Endodermal cell (in vitro differentiated cells): Measurements from ENCODE around the gene LTF. TPM values are rescaled to one million over a fixed set of nuclear protein-coding genes. Genes with fewer than 3 reads are reported as not detected.

Experiments
- DNase-seq: peaks from one replicate; pipeline ENCODE4 v3.0.0-alpha.2; 2017
- H3K27ac ChIP-seq: 2 replicates; pipeline ENCODE4 v1.5.1; 2013; ENCODE audit warnings: mild to moderate bottlenecking, low read depth, low read length, moderate library complexity
- H3K27me3 ChIP-seq: 2 replicates; pipeline ENCODE4 v1.6.1; 2013; ENCODE audit warnings: mild to moderate bottlenecking, low read length, moderate library complexity; ENCODE audit not compliant: insufficient read depth, control insufficient read depth, poor library complexity, severe bottlenecking
- H3K36me3 ChIP-seq: 2 replicates; pipeline ENCODE4 v1.7.0; 2013; ENCODE audit warnings: mild to moderate bottlenecking, low read length, moderate library complexity; ENCODE audit not compliant: control insufficient read depth, insufficient read depth
- H3K4me1 ChIP-seq: one replicate; pipeline ENCODE4 v1.7.0; 2013; ENCODE audit warnings: low read length; ENCODE audit not compliant: control insufficient read depth, insufficient read depth
- H3K4me3 ChIP-seq: 2 replicates; pipeline ENCODE4 v1.5.1; 2013; ENCODE audit warnings: mild to moderate bottlenecking, low read length, moderate library complexity
- H3K9ac ChIP-seq: 2 replicates; pipeline ENCODE4 v1.6.1; 2013; ENCODE audit warnings: mild to moderate bottlenecking, low read length, moderate library complexity; ENCODE audit not compliant: poor library complexity, severe bottlenecking; ENCODE audit errors: extremely low read depth
- H3K9me3 ChIP-seq: 2 replicates; pipeline ENCODE4 v1.6.1; 2013; ENCODE audit warnings: mild to moderate bottlenecking, low read length, moderate library complexity; ENCODE audit not compliant: control insufficient read depth
- H3K27ac Mint-ChIP-seq: 2 replicates; pipeline ENCODE4 v1.8.0; 2020; ENCODE audit warnings: mixed read lengths
- H3K27me3 Mint-ChIP-seq: 2 replicates; pipeline ENCODE4 v1.8.0; 2021; ENCODE audit warnings: mild to moderate bottlenecking, mixed read lengths; ENCODE audit not compliant: insufficient read depth
- H3K36me3 Mint-ChIP-seq: 2 replicates; pipeline ENCODE4 v1.8.0; 2020; ENCODE audit warnings: low read depth, mixed read lengths
- H3K4me1 Mint-ChIP-seq: 2 replicates; pipeline ENCODE4 v1.8.0; 2020; ENCODE audit warnings: mixed read lengths
- H3K4me3 Mint-ChIP-seq: 2 replicates; pipeline ENCODE4 v1.8.0; 2020; ENCODE audit warnings: mild to moderate bottlenecking, moderate library complexity, mixed read lengths
- H3K9me3 Mint-ChIP-seq: 2 replicates; pipeline ENCODE4 v1.8.0; 2020; ENCODE audit warnings: mild to moderate bottlenecking, mixed read lengths
- WGBS, 2 experiments: methylation state at CpG; one replicate each; pipeline versions ENCODE4 v1.1.5 to v1.1.7; 2013; ENCODE audit warnings: missing lambda C conversion rate in 2 of 2, mixed read lengths in 1 of 2; ENCODE audit not compliant: insufficient coverage in 1 of 2, insufficient read length in 1 of 2; 5-methylcytosine and 5-hydroxymethylcytosine counted together
- total RNA-seq, 2 donors: library from RNA; stranded (reverse); fragmentation: NEBNext Ultra II Directional in 1 of 2; extraction: Animal tissue kit (Norgen Biotek cat#: 25700) in 1 of 2; gene quantifications; 2 replicates in 1 of 2; 3 replicates in 1 of 2; pipeline ENCODE4 v1.2.1, GENCODE V29; 2021
- TF ChIP-seq, protein P1 (sequence below): fragments of 200-600 bp; sonication (generic); conservative IDR thresholded peaks from 2 replicates; pipeline ENCODE4 v1.5.0; 2021; ENCODE audit warnings: antibody characterized with exemption, mild to moderate bottlenecking

Gene LTF
- total RNA-seq, 2 donors from 2014 or later: 0.24 to 0.31 TPM

DNA sequence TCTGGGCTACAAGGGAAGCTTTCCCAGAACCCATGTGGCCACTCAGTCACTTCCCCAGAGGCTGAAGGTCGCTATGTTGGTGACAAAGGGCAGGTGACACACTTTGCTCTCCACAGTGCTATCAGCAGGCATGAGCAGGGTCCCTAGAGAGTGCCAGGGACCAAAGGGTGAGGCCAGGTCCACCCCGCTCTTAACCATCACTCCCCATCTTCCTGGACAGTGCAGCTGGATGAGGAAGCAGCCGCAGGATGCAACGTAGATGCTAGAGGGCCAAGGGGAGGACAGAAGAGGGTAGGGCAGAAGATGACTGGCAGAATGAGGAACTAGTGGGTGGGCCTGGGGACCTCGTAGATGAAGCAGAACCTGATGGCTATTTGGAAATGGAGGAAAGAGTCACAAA lies 13.6 kb upstream of the LTF start:
- H3K4me3 ChIP-seq: no peak overlapping the region
- Mint-ChIP-seq H3K4me3 (no peak overlapping the region), H3K4me1 (no peaks in the 10 kb centered on the region), H3K9me3 (peaks cover 14% of the 10 kb centered on the region), H3K27me3 (peaks cover 5% of the 10 kb centered on the region), H3K36me3 (peaks cover 2% of the 10 kb centered on the region), H3K27ac (no peak overlapping the region)
- H3K9ac ChIP-seq: no peak overlapping the region
- H3K27ac ChIP-seq: no peak overlapping the region
- no peaks in the 10 kb centered on the region for H3K36me3 ChIP-seq
- DNase-seq: no peak
- WGBS, 2 experiments: 92% methylated on average over 2 to 5 of the region's 5 CpGs
- H3K9me3 ChIP-seq: peaks cover 5% of the 10 kb centered on the region
- TF ChIP-seq, protein P1, sequence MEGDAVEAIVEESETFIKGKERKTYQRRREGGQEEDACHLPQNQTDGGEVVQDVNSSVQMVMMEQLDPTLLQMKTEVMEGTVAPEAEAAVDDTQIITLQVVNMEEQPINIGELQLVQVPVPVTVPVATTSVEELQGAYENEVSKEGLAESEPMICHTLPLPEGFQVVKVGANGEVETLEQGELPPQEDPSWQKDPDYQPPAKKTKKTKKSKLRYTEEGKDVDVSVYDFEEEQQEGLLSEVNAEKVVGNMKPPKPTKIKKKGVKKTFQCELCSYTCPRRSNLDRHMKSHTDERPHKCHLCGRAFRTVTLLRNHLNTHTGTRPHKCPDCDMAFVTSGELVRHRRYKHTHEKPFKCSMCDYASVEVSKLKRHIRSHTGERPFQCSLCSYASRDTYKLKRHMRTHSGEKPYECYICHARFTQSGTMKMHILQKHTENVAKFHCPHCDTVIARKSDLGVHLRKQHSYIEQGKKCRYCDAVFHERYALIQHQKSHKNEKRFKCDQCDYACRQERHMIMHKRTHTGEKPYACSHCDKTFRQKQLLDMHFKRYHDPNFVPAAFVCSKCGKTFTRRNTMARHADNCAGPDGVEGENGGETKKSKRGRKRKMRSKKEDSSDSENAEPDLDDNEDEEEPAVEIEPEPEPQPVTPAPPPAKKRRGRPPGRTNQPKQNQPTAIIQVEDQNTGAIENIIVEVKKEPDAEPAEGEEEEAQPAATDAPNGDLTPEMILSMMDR: no peak
- H3K27me3 ChIP-seq: no peaks in the 10 kb centered on the region
- H3K4me1 ChIP-seq: no peaks in the 10 kb centered on the region

DNA sequence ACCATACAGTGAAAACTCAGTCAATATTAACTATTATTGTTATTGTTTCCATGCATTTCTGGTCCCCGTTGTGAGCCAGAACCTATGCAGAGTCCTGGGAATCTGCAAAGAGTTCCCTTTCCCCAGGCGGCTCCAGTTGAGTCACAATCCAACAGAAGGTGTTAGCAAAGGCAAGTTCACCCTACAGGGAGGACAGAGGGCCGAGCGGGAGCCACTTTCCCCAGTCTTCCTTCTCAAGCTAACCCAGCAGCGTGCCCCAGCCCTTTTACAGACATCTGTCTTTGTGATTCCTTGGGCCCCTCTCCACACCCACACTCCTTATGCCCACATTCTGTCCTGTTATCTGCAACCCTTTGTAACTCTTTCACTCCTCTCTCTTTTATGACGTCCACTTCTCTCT lies 13.1 kb upstream of the LTF start:
- H3K27me3 Mint-ChIP-seq: peaks cover 7% of the 10 kb centered on the region
- no peaks in the 10 kb centered on the region for H3K4me1 Mint-ChIP-seq
- WGBS, 2 experiments: 80 to 92% methylated on average over 6 of the region's 6 CpGs
- Histone ChIP-seq H3K9ac (no peak overlapping the region), H3K9me3 (peaks cover 5% of the 10 kb centered on the region), H3K27me3 (no peaks in the 10 kb centered on the region), H3K4me1 (no peaks in the 10 kb centered on the region), H3K4me3 (no peak overlapping the region), H3K36me3 (no peaks in the 10 kb centered on the region), H3K27ac (no peak overlapping the region)
- no peak overlapping the region for H3K27ac Mint-ChIP-seq
- H3K9me3 Mint-ChIP-seq: peaks cover 14% of the 10 kb centered on the region
- H3K4me3 Mint-ChIP-seq: no peak overlapping the region
- peak; percentile 31 for DNase-seq
- TF ChIP-seq, protein P1: no peak
- H3K36me3 Mint-ChIP-seq: peaks cover 2% of the 10 kb centered on the region

DNA sequence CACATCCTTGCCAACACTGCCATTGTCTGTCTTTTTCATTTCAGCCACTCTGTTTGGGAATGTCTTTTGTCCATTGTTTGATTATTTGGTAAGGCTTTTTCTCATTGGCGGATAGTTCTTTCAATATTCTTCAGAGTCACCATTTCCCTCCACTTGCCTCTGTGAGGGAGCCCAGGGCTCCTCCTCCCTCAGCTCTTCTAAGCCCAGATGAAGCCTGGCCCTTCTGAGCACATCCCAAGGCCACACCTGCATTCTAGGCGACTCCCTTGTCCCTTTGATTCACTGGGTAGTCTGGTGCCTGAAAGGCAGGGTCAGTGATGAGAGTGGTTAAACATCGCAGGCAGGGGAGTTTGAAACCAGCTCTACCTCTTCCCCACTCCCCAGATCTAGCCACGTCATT lies 12.4 kb upstream of the LTF start:
- H3K36me3 Mint-ChIP-seq: peaks cover 2% of the 10 kb centered on the region
- no peak overlapping the region for H3K4me3 ChIP-seq
- WGBS, 2 experiments: 83 to 100% methylated on average over 1 to 4 of the region's 4 CpGs
- H3K27me3 ChIP-seq: no peaks in the 10 kb centered on the region
- H3K9me3 Mint-ChIP-seq: peaks cover 14% of the 10 kb centered on the region
- H3K27ac Mint-ChIP-seq: no peak overlapping the region
- no peaks in the 10 kb centered on the region for H3K4me1 ChIP-seq
- H3K4me3 Mint-ChIP-seq: no peak overlapping the region
- DNase-seq: peak; percentile 48
- no peak overlapping the region for H3K27ac ChIP-seq
- H3K27me3 Mint-ChIP-seq: peaks cover 8% of the 10 kb centered on the region
- TF ChIP-seq, protein P1: no peak
- H3K36me3 ChIP-seq: no peaks in the 10 kb centered on the region
- no peak overlapping the region for H3K9ac ChIP-seq
- peaks cover 5% of the 10 kb centered on the region for H3K9me3 ChIP-seq
- H3K4me1 Mint-ChIP-seq: no peaks in the 10 kb centered on the region
